ENCODE data around the gene C1orf35.

DNA sequence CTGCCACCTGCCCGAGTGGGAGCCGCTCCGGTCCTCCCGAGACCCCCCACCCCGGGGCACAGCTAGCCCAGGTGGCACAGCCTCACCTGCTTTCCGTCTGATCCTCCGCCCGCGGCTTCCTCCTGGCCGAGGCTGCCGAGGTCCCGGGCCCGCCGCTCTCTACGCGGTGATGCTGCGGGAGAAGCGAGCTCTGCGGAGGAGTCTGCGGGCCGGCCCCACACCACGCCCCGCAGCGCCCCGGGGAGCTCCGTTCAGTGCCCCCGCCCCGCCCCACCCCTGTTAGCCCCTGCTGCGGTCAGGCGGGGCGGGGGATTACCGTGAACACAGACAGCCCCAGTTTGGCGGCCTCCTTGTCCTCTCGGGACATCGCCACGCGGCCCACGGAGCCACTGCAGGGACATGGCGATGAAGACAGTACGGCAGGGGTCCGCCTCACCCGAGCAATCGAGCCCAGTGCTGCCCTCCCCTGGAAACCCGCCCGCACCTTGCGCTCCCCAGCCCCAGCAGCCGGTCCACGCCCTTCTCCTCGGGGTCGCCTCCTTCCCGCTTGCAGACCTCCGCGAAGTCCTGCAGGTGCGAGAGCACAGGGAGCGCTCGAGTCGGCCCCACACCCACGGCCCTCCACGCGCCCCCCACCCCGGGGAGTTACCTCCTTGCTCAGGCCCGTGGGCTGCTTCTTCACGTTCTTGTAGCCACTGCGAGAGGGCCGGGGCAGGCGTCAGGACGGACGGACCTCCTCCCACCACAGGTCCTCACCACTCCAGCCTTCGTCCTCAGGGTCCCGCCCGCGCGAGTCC, 933 bp downstream of the C1orf35 start:
- TF ChIP-seq, protein P1, sequence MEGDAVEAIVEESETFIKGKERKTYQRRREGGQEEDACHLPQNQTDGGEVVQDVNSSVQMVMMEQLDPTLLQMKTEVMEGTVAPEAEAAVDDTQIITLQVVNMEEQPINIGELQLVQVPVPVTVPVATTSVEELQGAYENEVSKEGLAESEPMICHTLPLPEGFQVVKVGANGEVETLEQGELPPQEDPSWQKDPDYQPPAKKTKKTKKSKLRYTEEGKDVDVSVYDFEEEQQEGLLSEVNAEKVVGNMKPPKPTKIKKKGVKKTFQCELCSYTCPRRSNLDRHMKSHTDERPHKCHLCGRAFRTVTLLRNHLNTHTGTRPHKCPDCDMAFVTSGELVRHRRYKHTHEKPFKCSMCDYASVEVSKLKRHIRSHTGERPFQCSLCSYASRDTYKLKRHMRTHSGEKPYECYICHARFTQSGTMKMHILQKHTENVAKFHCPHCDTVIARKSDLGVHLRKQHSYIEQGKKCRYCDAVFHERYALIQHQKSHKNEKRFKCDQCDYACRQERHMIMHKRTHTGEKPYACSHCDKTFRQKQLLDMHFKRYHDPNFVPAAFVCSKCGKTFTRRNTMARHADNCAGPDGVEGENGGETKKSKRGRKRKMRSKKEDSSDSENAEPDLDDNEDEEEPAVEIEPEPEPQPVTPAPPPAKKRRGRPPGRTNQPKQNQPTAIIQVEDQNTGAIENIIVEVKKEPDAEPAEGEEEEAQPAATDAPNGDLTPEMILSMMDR (conservative IDR thresholded peaks at IDR 0.05; ENCODE audit: low read depth, low read length): peak; percentile 57
- TF ChIP-seq EZH2phosphoT487 (IDR thresholded peaks at IDR 0.05; ENCODE audit: borderline replicate concordance, low read length): no peak

All from PC-3 (cell line).